GM12878 (cell line): ENCODE measurements around the gene USP15. TPM values are rescaled to one million over a fixed set of nuclear protein-coding genes. Genes with fewer than 3 reads are reported as not detected.

ENCODE experiments used
- ASH2L ChIP-seq: fragments of 300-600, 200-600 bp; sonication (generic); IDR thresholded peaks from 2 replicates; pipeline ENCODE4 v1.6.1; 2017; ENCODE audit warnings: low read depth, mild to moderate bottlenecking, borderline replicate concordance
- CBX5 ChIP-seq: sonication (generic); IDR thresholded peaks from 2 replicates; pipeline ENCODE4 v1.6.1; 2016; ENCODE audit warnings: low read depth, moderate library complexity, mild to moderate bottlenecking, inconsistent platforms
- FOXK2 ChIP-seq: fragments of 450-650 bp; IDR thresholded peaks from 2 replicates; pipeline ENCODE4 v1.6.1; 2017; ENCODE audit warnings: mild to moderate bottlenecking, moderate library complexity
- MYB ChIP-seq: fragments of 150-350 bp; IDR thresholded peaks from 2 replicates; pipeline ENCODE4 v1.6.1; 2014; ENCODE audit warnings: mild to moderate bottlenecking, low read depth, low read length, borderline replicate concordance
- RBBP5 ChIP-seq: fragments of 200-600 bp; sonication (generic); conservative IDR thresholded peaks from 2 replicates; pipeline ENCODE4 v1.6.1; 2016
- RELA ChIP-seq: fragments of 450-650 bp; IDR thresholded peaks from 2 replicates; pipeline ENCODE4 v1.8.0; 2014; ENCODE audit warnings: borderline replicate concordance; ENCODE audit not compliant: partially characterized antibody
- SKIL ChIP-seq: fragments of 450-650 bp; IDR thresholded peaks from 2 replicates; pipeline ENCODE4 v1.6.1; 2017; ENCODE audit warnings: mild to moderate bottlenecking, low read depth, inconsistent platforms; ENCODE audit not compliant: poor library complexity, severe bottlenecking
- STAT3 ChIP-seq: IDR thresholded peaks from 2 replicates; pipeline ENCODE4 v1.6.1; 2011; ENCODE audit warnings: low read depth, low read length, improper control_type of control experiment
- polyA plus RNA-seq, 11 experiments: library from polyadenylated mRNA; depleted of rRNA in 4 of 11; unstranded in 6 of 11; stranded (reverse) in 5 of 11; fragments of >200 nt; fragmentation: Nextera tagmentation in 4 of 11; fragmentation: Illumina TruSeq in 1 of 11; extraction: Ambion mirVana in 4 of 11; extraction: Trizol in 1 of 11; gene quantifications; 1 replicate in 1 of 11; 2 replicates in 10 of 11; pipeline versions ENCODE4 v1.2.1 to v1.2.3, GENCODE V29; 2011 to 2016; ENCODE audit warnings: inconsistent platforms in 2 of 11, missing spikeins in 2 of 11, low read depth in 1 of 11
- total RNA-seq, 4 experiments: library from RNA; depleted of rRNA in 3 of 4; stranded (reverse); fragments of >200 nt in 3 of 4; fragmentation: Illumina TruSeq in 1 of 4; extraction: Trizol in 1 of 4; gene quantifications; 2 replicates each; pipeline versions ENCODE4 v1.2.1 to v1.2.3, GENCODE V29; 2013 to 2021
- TF ChIP-seq, protein P1 (sequence below): fragments of 450-650 bp; formaldehyde crosslinking; IDR thresholded peaks from 2 replicates; pipeline ENCODE4 v1.4.0; 2022; ENCODE audit warnings: mild to moderate bottlenecking, moderate library complexity

Gene USP15
- total and polyA plus RNA-seq, 10 of the 15 experiments (the other 5 are each of a cell fraction or from before 2014, with no cell fraction given) = 57.6 to 101 (median 90.2) TPM

DNA sequence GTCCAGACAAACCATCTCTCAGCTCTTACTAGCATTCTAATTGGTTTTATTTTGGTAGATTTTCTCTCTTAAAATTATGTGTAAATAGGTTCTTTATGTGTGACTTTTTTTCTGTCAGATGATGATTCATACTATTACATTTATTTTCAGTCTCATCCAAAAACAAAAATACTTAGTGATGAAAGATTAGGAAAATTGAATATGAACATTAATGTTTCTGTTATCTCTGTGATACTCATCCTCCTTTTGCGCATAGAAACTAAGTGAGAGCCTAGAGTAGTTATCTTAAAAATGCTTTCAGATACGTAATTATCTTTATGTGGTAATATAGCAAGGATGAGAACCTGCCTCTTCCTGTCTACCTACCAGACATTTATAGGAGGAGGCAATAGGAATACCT is 122.3 kb downstream of the USP15 start (continued):
- TF ChIP-seq, protein P1, sequence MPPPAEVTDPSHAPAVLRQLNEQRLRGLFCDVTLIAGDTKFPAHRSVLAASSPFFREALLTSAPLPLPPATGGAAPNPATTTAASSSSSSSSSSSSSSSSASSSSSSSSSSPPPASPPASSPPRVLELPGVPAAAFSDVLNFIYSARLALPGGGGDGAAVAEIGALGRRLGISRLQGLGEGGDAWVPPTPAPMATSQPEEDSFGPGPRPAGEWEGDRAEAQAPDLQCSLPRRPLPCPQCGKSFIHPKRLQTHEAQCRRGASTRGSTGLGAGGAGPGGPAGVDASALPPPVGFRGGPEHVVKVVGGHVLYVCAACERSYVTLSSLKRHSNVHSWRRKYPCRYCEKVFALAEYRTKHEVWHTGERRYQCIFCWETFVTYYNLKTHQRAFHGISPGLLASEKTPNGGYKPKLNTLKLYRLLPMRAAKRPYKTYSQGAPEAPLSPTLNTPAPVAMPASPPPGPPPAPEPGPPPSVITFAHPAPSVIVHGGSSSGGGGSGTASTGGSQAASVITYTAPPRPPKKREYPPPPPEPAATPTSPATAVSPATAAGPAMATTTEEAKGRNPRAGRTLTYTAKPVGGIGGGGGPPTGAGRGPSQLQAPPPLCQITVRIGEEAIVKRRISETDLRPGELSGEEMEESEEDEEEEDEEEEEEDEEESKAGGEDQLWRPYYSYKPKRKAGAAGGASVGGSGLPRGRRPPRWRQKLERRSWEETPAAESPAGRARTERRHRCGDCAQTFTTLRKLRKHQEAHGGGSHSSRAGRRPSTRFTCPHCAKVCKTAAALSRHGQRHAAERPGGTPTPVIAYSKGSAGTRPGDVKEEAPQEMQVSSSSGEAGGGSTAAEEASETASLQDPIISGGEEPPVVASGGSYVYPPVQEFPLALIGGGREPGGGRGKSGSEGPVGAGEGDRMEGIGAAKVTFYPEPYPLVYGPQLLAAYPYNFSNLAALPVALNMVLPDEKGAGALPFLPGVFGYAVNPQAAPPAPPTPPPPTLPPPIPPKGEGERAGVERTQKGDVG (CRISPR knock-in tag) = no peak
- TF ChIP-seq STAT3 = no peak
- TF ChIP-seq RELA = no peak
- no peak for TF ChIP-seq CBX5
- TF ChIP-seq ASH2L = no peak
- no peak for TF ChIP-seq RBBP5
- no peak for TF ChIP-seq SKIL
- no peak for TF ChIP-seq MYB
- TF ChIP-seq FOXK2 = no peak
